ENCODE measurements around the gene DEPP1.

Gene DEPP1

GRCh38 chr10:44974628-44975430, 3.8 kb downstream of the DEPP1 start:
- in situ Hi-C loops (cut with MboI; ENCODE audit: low sequenced_read_pairs, unreplicated experiment) = loop anchor here (10.0 kb wide), 1 partner anchor 50 kb away; no protein-coding TSS in a partner anchor
- TF ChIP-seq, protein P1, sequence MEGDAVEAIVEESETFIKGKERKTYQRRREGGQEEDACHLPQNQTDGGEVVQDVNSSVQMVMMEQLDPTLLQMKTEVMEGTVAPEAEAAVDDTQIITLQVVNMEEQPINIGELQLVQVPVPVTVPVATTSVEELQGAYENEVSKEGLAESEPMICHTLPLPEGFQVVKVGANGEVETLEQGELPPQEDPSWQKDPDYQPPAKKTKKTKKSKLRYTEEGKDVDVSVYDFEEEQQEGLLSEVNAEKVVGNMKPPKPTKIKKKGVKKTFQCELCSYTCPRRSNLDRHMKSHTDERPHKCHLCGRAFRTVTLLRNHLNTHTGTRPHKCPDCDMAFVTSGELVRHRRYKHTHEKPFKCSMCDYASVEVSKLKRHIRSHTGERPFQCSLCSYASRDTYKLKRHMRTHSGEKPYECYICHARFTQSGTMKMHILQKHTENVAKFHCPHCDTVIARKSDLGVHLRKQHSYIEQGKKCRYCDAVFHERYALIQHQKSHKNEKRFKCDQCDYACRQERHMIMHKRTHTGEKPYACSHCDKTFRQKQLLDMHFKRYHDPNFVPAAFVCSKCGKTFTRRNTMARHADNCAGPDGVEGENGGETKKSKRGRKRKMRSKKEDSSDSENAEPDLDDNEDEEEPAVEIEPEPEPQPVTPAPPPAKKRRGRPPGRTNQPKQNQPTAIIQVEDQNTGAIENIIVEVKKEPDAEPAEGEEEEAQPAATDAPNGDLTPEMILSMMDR (IDR thresholded peaks at IDR 0.05; ENCODE audit: borderline replicate concordance, control extremely low read depth, extremely low read depth, insufficient read depth, missing control alignments) = peak; percentile 87
- peak; percentile 89 for DNase-seq (ENCODE audit: low spot score)

DNA sequence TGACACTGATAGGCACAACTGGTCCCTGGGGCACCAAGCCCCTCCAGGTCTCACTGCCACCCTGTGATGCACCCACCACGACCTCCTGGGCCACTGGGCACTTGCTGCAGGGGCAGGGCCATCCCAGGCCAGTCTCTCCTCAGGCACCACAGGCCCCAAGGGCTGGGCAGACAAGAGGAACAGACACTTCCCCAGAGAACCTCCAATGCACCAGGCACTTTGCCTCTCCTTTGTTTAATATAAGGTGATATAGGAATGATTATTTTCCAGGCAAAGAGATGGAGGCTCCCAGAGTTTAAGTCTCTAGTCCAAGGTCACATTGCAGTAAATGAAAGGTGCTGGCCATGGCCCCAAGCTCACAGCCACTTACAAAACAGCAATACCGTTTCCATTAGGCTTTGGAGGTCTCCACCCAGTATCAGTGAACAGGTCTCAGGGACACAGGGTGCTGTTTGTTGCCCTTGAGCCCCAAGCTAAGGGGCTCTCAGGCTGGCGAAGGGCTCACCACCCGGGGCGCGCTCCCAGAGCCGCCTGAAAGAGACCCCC, 4.5 kb downstream of the DEPP1 start:
- in situ Hi-C loops (cut with MboI; ENCODE audit: low sequenced_read_pairs, unreplicated experiment) = loop anchor here (10.0 kb wide), 1 partner anchor 49 kb away; no protein-coding TSS in a partner anchor
- TF ChIP-seq, protein P1 (IDR thresholded peaks at IDR 0.05; ENCODE audit: borderline replicate concordance, control extremely low read depth, extremely low read depth, insufficient read depth, missing control alignments) = no peak
- no peak for DNase-seq (ENCODE audit: low spot score)

GRCh38 chr10:44973323-44974081, 5.1 kb downstream of the DEPP1 start:
- no peak for DNase-seq (ENCODE audit: low spot score)
- in situ Hi-C loops (cut with MboI; ENCODE audit: low sequenced_read_pairs, unreplicated experiment) = loop anchor here (10.0 kb wide), 1 partner anchor 49 kb away; no protein-coding TSS in a partner anchor
- TF ChIP-seq, protein P1 (IDR thresholded peaks at IDR 0.05; ENCODE audit: borderline replicate concordance, control extremely low read depth, extremely low read depth, insufficient read depth, missing control alignments) = no peak

DNA sequence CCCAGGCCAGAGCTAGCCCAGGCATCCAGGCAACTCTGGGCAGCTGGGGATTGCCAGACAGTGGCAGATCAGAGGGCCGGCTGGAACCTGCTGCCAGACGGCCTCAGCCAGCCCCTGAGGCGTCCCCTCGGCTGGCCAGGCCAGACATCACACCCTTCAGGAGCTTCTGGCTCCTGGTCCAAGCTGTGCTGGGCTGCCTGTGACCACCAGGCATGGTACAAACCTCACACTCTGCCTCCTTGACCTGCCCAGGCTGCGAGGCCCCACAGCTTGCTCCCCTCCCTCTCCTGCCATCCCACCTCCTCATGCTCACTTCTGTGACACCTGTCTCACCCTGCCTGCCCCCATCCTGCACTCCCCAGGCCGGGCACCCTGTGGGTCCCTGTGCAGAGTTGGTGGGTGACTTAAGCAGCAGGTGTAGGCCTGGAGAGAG, 5.7 kb downstream of the DEPP1 start:
- TF ChIP-seq, protein P1 (IDR thresholded peaks at IDR 0.05; ENCODE audit: borderline replicate concordance, control extremely low read depth, extremely low read depth, insufficient read depth, missing control alignments) = no peak
- in situ Hi-C loops (cut with MboI; ENCODE audit: low sequenced_read_pairs, unreplicated experiment) = loop anchor here (10.0 kb wide), 1 partner anchor 48 kb away; no protein-coding TSS in a partner anchor
- no peak for DNase-seq (ENCODE audit: low spot score)

GRCh38 chr10:44971935-44972757, 6.5 kb downstream of the DEPP1 start:
- no peak for DNase-seq (ENCODE audit: low spot score)
- in situ Hi-C loops (cut with MboI; ENCODE audit: low sequenced_read_pairs, unreplicated experiment) = loop anchor here (10.0 kb wide), 1 partner anchor 47 kb away; no protein-coding TSS in a partner anchor
- TF ChIP-seq, protein P1 (IDR thresholded peaks at IDR 0.05; ENCODE audit: borderline replicate concordance, control extremely low read depth, extremely low read depth, insufficient read depth, missing control alignments) = no peak
